Epithelial cell of esophagus (primary cell): Measurements from ENCODE around the gene TACR3.
"Not testable (repeated sequence)": the region's sequence is repeated elsewhere in the genome, so short reads cannot be mapped to it uniquely, and the experiment has no call there.

ENCODE experiments used
- DNase-seq: peaks from one replicate; pipeline ENCODE4 v3.0.0; 2010; ENCODE audit warnings: low read depth
- H3K4me3 ChIP-seq: 2 replicates; pipeline ENCODE4 v1.5.1; 2011; ENCODE audit warnings: mild to moderate bottlenecking, low read length, control low read depth
- CTCF ChIP-seq: IDR thresholded peaks from 2 replicates; pipeline ENCODE4 v1.5.1; 2011; ENCODE audit warnings: low read depth, mild to moderate bottlenecking, low read length, control low read depth, inconsistent platforms; ENCODE audit not compliant: insufficient read depth; ENCODE audit errors: missing control alignments

Gene TACR3

GRCh38 chr4:103720661-103721060 lies 876 bp upstream of the TACR3 start:
- no peak for TF ChIP-seq CTCF
- H3K4me3 ChIP-seq: no peak overlapping the region
- no peak for DNase-seq

GRCh38 chr4:103719105-103719829 lies 518 bp downstream of the TACR3 start:
- TF ChIP-seq CTCF: peak; percentile 44
- H3K4me3 ChIP-seq: peak overlapping the region; percentile 25
- peak; percentile 43 for DNase-seq

GRCh38 chr4:103692615-103693014 lies 27.2 kb downstream of the TACR3 start:
- no peak overlapping the region for H3K4me3 ChIP-seq
- peak; percentile 29 for DNase-seq
- TF ChIP-seq CTCF: no peak

GRCh38 chr4:103673983-103674382 lies 45.8 kb downstream of the TACR3 start:
- H3K4me3 ChIP-seq: no peak overlapping the region
- no peak for TF ChIP-seq CTCF
- DNase-seq: peak; percentile 61

GRCh38 chr4:103666764-103667163 lies 53.0 kb downstream of the TACR3 start:
- not testable (repeated sequence) for H3K4me3 ChIP-seq, DNase-seq

- no peak overlapping the region for H3K4me3 ChIP-seq
- no peak for TF ChIP-seq CTCF
- DNase-seq: no peak
Measured at GRCh38 chr4:103664436-103665075, 55.2 kb downstream of the TACR3 start.

GRCh38 chr4:103648541-103648940 lies 71.2 kb downstream of the TACR3 start:
- no peak overlapping the region for H3K4me3 ChIP-seq
- no peak for TF ChIP-seq CTCF
- no peak for DNase-seq
